Adipose tissue (tissue), 3 donors: ENCODE measurements around the gene RIT2. TPM values are rescaled to one million over a fixed set of nuclear protein-coding genes. Genes with fewer than 3 reads are reported as not detected.
"Not testable (repeated sequence)": the region's sequence is repeated elsewhere in the genome, so short reads cannot be mapped to it uniquely, and the experiment has no call there.

Source experiments
- H3K27ac ChIP-seq: one replicate; pipeline ENCODE4 v1.5.1; 2013; ENCODE audit warnings: low read depth, low read length
- WGBS, 3 donors: extraction: QIAGEN DNeasy Blood & Tissue Kit; methylation state at CpG; one replicate each; pipeline ENCODE4 v1.1.7; 2013; 5-methylcytosine and 5-hydroxymethylcytosine counted together
- polyA plus RNA-seq, 3 donors: library from polyadenylated mRNA; stranded (reverse); fragments of 200-250 nt; gene quantifications; one replicate each; pipeline ENCODE4 v1.2.3, GENCODE V29; 2013
- donor health status: healthy with polysubstance abuse.
- donor health status: Bipolar disorder and iron deficiency.
- donor health status: healthy.

The RIT2 gene
- polyA plus RNA-seq, 3 donors, result not detected

DNA sequence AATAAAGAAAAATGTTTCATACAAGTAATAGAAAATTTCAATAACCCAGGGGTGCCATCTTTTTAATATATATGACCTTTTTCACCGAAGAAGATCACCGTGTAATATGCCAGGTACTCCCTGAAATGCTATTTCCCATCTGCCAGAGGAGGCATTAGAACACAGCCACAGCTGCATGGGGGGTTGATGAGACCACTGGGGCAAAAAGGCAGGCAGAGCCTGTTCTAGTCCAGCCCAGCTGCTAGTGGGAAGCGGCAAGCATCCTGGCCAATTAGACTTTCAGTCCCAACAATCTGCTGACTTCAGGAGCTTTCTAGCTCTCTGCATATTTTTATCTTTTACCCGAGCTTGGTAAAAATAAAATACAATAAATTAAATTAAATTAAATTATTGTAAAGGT is 362.6 kb downstream of the RIT2 start:
- no peak overlapping the region for H3K27ac ChIP-seq
- 69 to 87% (median 83%) methylated on average over 4 of the region's 4 CpGs for WGBS, 3 donors

DNA sequence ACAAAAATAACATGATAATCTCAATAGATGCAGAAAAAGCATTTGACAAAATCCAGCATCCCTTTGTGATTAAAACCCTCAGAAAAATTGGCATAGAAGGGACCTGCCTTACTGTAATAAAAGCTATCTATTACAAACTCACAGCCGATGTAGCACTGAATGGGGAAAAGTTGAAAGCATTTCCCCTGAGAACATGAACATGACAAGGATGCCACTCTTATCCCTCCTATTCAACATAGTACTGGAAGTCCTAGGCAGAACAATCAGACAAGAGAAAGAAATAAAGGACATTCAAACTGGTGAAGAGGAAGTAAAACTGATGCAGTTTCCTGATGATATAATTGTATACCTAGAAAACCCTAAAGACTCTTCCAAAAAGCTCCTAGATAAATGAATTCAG is 368.7 kb downstream of the RIT2 start:
- 52 to 60% (median 52%) methylated on average over 1 of the region's 1 CpG for WGBS, 3 donors

DNA sequence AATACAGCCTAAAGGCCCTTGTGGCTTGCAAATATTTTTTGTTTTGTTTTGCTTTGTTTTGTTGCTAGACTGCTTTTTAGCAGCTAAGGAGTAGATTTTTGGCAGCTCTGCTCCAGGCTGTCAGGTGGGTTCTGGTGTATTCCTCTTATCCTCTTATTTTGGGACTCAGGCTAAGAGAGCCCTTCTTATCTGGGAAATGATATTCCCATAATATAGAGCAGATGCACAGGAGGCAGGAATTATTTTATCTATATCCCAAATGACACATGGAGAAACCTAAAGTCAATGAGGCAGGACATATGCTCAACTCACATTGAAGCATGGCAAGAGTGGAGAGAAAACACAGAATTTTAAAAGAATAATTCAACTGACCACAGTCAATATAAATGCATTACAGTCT is 369.6 kb downstream of the RIT2 start:
- H3K27ac ChIP-seq, result no peak overlapping the region

More for the DNA sequence above, 368.7 kb downstream of the RIT2 start:
- H3K27ac ChIP-seq, result no peak overlapping the region

DNA sequence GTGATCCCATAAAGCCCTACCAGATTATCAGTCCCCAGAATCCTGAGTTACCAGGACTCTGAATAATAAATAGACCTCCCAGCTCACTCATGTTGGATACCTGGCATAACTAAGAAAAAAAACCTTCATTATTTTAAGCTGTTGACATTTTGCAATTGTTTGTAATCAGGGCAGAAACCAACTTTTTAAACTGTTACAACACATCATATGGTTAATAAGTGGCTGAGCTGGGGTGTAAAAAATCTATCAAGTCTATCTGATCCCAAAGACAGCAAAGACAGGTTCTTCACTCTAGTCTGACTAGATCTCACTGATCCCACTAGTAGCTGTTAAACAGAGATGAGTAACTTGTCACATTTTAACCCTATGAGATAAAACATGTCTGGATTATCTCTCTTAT is 370.3 kb downstream of the RIT2 start:
- H3K27ac ChIP-seq, result no peak overlapping the region

DNA sequence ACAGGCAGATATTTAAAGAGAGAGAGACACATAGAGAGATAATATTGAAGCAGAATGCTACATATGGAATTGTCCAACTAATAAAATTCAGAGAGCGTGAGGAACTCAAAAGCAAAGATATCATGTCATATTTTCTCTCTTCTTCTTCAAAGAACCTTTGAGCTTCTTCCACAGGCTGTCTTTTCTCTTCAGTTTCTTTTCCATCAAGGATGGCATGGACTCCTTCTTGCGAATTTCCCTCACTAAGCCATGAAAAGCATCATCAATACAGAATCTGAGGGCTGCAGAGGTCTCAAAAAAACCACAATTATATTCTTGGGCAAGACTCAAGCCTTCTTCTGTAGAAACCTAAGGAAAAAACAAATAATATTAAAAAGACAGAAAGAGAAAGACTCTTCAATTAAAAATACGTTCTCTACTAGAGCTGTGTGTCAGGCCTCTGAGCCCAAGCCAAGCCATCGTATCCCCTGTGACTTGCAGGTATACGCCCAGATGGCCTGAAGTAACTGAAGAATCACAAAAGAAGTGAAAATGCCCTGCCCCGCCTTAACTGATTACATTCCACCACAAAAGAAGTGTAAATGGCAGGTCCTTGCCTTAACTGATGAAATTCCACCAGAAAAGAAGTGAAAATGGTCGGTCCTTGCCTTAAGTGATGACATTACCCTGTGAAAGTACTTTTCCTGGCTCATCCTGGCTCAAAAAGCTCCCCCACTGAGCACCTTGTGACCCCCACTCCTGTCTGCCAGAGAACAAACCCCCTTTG is 371.9 kb downstream of the RIT2 start:
- WGBS, 3 donors, result 65 to 80% (median 73%) methylated on average over 7 of the region's 7 CpGs
- H3K27ac ChIP-seq, result no peak overlapping the region

DNA sequence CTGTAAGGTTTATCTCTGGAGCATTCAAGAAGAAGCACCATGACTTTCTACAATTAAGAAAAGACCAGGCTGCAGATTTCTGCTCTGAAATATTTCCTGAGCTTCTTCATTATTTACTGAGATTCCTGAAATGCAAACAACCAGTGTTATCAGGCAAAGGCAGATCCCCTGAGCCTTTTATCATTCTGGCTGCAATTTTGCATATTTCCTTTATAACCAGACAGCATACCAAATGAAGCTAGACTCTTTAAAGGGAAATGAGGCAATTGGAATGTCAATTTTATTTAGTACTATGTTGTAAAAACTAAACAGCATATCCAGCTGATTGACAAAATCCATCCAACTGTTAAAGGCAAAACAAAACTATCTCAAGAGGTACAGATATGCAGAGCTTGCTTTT is 372.5 kb downstream of the RIT2 start:
- H3K27ac ChIP-seq, result no peak overlapping the region

DNA sequence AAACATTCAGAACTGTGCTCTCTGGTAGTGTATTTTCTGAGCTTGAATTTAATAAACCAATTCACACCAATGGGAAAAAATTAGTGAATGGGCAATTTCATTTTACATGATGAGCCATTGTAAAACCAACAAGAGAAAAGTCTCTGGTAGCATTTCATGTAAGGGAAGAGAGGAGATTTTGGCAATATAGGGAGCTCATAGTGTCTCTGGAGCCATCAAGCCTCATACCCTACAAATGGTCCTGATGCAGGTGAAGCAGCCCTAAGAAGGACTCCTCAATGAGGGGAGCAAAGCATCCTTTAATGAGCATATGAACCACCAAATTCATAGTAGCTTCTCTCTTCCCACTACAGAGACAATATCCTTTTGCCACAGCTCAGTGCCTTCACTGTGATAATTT is 373.0 kb downstream of the RIT2 start:
- H3K27ac ChIP-seq, result no peak overlapping the region

DNA sequence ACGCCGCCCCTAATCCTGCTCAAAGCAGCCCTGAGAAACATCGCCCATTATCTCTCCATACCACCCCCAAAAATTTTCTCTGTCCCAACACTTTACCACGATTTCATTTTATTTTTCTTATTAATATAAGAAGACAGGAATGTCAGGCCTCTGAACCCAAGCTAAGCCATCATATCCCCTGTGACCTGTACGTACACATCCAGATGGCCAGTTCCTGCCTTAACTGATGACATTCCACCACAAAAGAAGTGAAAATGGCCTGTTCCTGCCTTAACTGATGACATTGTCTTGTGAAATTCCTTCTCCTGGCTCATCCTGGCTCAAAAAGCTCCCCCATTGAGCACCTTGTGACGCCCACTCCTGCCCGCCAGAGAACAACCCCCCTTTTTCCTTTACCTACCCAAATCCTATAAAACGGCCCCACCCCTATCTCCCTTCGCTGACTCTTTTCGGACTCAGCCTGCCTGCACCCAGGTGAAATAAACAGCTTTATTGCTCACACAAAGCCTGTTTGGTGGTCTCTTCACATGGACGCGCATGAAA is 373.6 kb downstream of the RIT2 start:
- H3K27ac ChIP-seq, result not testable (repeated sequence)
- WGBS, 3 donors, result 71 to 85% (median 83%) methylated on average over 12 of the region's 12 CpGs

DNA sequence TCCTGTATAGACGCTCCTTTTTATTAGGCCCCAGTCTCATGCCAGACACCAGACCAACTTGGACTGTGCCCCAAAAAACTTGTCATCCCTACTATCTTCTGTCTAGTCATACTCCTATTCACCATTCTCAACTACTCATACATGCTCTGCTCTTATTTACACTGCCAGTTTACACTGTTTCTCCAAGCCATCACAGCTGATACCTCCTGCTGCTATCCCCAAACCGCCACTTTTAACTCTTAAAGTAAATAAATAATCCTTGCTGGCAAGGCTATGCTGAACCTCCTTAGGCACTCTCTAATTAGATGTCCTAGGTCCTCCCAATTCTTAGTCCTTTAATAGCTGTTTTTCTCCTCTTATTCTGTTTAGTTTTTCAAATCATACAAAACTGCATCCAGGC is 374.2 kb downstream of the RIT2 start:
- not testable (repeated sequence) for H3K27ac ChIP-seq
- WGBS, 3 donors, result 57 to 79% (median 76%) methylated on average over 2 of the region's 2 CpGs

DNA sequence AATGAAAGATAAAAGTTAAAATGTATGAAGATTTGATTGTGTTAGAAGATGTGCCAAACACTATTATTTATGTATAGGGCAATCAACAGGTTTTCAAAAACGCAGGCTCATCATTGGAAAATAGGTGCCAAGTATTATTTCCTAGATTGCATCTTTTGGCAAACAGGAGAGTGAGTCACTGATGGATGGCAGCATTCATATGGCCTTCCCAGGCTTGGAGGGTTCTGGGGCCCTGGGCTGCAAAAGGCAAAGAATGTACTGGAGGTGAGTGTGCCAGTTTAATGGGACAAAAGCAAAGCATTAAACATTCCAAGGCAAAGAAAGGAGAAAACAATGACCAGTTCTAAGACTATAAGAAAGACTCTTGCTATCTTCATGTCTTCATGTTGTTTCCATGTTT is 379.4 kb downstream of the RIT2 start:
- WGBS, 3 donors, result 60 to 81% (median 81%) methylated on average over 1 of the region's 1 CpG
- H3K27ac ChIP-seq, result no peak overlapping the region

DNA sequence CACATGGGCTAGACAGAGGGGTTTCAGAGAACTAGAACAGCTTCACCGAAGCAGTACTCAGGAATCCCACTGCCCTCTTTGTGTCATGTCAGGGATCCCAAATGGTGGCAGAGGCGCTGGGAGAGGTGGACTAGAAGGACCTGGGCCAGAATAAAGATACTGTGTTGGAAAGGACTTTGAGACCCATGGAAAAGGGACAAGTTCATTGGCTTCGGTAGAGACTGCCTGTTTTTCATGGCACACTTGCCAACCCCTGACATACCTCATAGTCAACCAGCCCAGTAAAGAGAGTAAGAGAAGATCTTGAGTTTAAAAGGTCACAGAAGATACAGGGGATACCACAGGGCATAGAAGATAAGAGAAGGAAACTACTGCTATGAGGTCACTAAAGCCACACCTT is 381.0 kb downstream of the RIT2 start:
- WGBS, 3 donors, result 81 to 90% (median 90%) methylated on average over 3 of the region's 3 CpGs

DNA sequence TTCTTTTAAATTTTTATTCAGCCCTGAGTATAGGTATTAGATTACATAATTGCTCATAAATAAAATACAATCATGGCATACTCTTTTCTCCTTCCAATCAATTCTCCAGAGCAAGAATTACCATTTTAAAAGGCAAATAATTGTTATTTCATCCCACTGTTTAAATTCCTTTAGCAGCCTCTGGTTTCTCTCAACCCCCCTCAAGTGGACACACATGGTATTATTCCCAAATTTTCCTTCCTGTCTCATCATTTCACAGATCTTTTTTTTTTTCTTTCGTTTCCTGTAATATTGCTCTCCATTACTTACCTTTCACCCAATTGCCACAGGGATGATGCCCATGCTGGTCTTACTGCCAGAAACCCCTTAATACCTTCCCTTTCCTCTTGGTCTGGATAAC is 385.2 kb downstream of the RIT2 start:
- 31 to 79% (median 48%) methylated on average over 1 of the region's 1 CpG for WGBS, 3 donors
- H3K27ac ChIP-seq, result no peak overlapping the region

More for the DNA sequence above, 381.0 kb downstream of the RIT2 start:
- no peak overlapping the region for H3K27ac ChIP-seq

DNA sequence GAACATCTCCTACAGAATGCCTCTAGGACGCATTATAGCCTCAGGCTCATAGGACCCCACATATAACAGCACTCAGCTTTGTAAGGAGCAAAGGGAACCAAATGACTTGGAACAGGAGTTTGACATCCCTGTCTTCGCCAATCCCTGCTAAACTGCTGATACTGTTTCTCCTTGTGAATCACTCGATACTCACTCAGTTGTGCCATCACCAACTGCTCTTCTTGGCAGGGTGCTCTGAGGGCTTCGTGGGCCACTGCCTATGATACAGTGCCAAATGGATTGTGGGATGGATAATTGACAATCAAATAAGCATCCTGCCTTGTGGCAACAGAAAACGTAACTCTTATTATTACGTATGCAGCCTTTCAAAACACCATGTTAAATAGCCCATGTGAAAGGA is 396.3 kb downstream of the RIT2 start:
- WGBS, 3 donors, result 73 to 87% (median 86%) methylated on average over 6 of the region's 6 CpGs
- H3K27ac ChIP-seq, result no peak overlapping the region

DNA sequence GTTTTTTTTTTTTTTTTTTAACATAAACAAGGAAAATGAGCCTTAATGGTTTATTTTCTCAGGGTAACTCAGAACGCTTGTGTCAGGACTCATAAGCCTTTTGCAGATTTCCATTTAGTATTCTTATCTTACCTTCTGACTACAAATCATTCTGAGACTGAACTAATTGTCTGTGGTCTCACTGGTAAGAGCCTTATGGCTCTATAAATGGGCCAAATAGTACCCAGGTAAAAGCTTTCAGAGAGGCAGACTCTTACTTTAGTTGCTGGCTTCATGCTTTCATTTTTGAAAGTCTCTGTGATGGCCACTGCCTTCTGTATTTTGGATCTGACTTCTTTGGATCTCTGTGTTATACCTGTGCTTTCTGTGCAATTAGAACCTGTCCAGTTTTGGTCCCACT is 403.4 kb downstream of the RIT2 start:
- 36 to 70% (median 63%) methylated on average over 1 of the region's 1 CpG for WGBS, 3 donors

DNA sequence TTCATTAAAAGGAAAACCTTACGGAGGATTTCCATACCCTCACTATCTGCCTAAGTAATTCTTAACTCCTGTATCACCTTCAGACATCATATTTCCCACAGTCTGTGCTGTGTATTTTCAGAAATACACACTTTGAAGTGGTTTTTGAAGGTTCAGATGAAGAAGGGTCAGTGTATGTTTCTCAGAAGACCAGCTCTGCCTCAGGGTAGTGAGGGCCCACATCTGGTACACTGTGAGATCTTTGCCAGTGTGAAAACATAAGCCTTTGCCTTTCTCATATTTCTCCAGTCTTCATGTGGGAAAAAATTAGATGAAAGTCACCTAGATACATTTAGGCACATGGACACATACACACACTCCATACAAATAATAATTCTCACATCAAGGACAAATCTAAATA is 408.4 kb downstream of the RIT2 start:
- WGBS, 3 donors, result 81 to 89% (median 86%) methylated on average over 1 of the region's 1 CpG
- no peak overlapping the region for H3K27ac ChIP-seq

More for the DNA sequence above, 403.4 kb downstream of the RIT2 start:
- H3K27ac ChIP-seq, result no peak overlapping the region

DNA sequence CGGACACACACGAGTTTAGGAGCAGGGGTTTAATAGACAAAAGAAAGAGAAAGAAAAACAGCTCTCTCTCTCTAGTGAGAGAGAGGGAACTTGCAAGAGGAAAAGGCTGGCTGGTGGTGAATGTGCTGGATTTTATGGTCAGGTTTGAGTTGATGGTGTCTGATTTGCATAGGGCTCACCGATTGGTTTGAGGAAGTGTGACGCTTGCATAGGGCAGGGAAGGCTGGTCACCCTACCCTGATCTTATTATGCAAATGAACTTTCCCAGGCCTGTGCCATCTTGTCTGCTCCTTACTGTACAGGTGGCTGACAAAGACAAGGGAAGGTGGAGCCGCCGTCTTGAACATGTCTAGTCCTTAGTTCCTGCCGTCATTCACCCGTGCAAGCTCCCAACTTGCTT is 408.9 kb downstream of the RIT2 start:
- 56 to 66% (median 66%) methylated on average over 8 of the region's 8 CpGs for WGBS, 3 donors

DNA sequence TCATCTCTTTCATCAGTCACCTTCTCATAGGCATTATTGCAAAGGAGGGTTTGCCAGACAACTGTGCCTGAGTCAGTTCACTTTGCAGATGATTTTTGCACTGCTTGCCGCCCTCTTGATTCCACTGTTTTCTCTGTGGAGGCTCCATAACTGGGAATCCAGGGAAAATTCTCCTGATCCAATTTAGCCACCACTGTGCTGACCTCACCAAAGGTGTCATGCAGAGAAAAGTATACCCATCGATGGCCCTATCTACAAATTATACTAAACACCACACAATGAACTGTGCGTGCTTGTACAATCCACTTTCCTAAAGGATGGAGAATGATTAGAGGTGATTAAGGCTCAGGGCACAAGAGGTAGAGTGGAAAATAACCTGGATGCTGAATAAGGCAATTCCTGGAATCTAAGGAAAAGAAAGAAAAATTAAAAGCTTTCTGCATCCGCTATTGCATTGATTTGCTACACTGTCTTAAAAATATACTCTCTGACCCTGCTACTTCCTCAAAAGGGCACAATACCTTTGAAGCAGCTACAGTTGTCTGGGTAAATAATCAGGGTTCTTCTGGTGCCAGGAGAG is 409.4 kb downstream of the RIT2 start:
- no peak overlapping the region for H3K27ac ChIP-seq
- 78 to 89% (median 81%) methylated on average over 4 of the region's 4 CpGs for WGBS, 3 donors

More for the DNA sequence above, 408.9 kb downstream of the RIT2 start:
- H3K27ac ChIP-seq, result no peak overlapping the region
